HEK293 (cell line): ENCODE results near the gene URM1.
A peak's percentile ranks its signal among the peaks of the same experiment; 100 is the strongest.

Experiments used
- BCL6B ChIP-seq: fragments of 450-650 bp; formaldehyde crosslinking; IDR thresholded peaks from 2 replicates; pipeline ENCODE4 v1.5.1; 2017; ENCODE audit warnings: missing biosample characterization, missing genetic modification characterization
- GLI4 ChIP-seq: fragments of 450-650 bp; formaldehyde crosslinking; IDR thresholded peaks from 2 replicates; pipeline ENCODE4 v1.5.1; 2016; ENCODE audit warnings: missing biosample characterization, missing genetic modification characterization
- GLIS2 ChIP-seq: fragments of 450-650 bp; formaldehyde crosslinking; IDR thresholded peaks from 2 replicates; pipeline ENCODE4 v1.5.1; 2016; ENCODE audit warnings: missing biosample characterization, missing genetic modification characterization
- IKZF3 ChIP-seq: fragments of 450-650 bp; IDR thresholded peaks from 2 replicates; pipeline ENCODE4 v1.5.0; 2018; ENCODE audit warnings: missing biosample characterization, mild to moderate bottlenecking, missing genetic modification characterization, moderate library complexity
- KLF1 ChIP-seq: fragments of 450-650 bp; formaldehyde crosslinking; IDR thresholded peaks from 2 replicates; pipeline ENCODE4 v1.5.1; 2016; ENCODE audit warnings: missing biosample characterization, missing genetic modification characterization
- KLF17 ChIP-seq: fragments of 450-650 bp; formaldehyde crosslinking; IDR thresholded peaks from 2 replicates; pipeline ENCODE4 v1.5.1; 2016; ENCODE audit warnings: missing biosample characterization, missing genetic modification characterization
- MEIS1 ChIP-seq: sonication (generic); formaldehyde crosslinking; IDR thresholded peaks from 2 replicates; pipeline ENCODE4 v1.8.1; 2022; ENCODE audit warnings: missing genetic modification reagents, mild to moderate bottlenecking, borderline replicate concordance
- OSR2 ChIP-seq: fragments of 450-650 bp; formaldehyde crosslinking; IDR thresholded peaks from 2 replicates; pipeline ENCODE4 v1.5.1; 2016; ENCODE audit warnings: missing biosample characterization, missing genetic modification characterization
- PRDM10 ChIP-seq: fragments of 450-650 bp; formaldehyde crosslinking; IDR thresholded peaks from 2 replicates; pipeline ENCODE4 v1.5.1; 2016; ENCODE audit warnings: missing biosample characterization, missing genetic modification characterization
- SALL2 ChIP-seq: fragments of 450-650 bp; formaldehyde crosslinking; IDR thresholded peaks from 2 replicates; pipeline ENCODE4 v1.5.0; 2017; ENCODE audit warnings: missing biosample characterization, mild to moderate bottlenecking, missing genetic modification characterization, borderline replicate concordance
- SP2 ChIP-seq: fragments of 450-650 bp; formaldehyde crosslinking; IDR thresholded peaks from 2 replicates; pipeline ENCODE4 v1.5.1; 2016; ENCODE audit warnings: missing biosample characterization, missing genetic modification characterization
- SP3 ChIP-seq: fragments of 450-650 bp; formaldehyde crosslinking; IDR thresholded peaks from 2 replicates; pipeline ENCODE4 v1.5.1; 2016; ENCODE audit warnings: missing biosample characterization, missing genetic modification characterization
- SP7 ChIP-seq: fragments of 450-650 bp; formaldehyde crosslinking; IDR thresholded peaks from 2 replicates; pipeline ENCODE4 v1.5.1; 2016; ENCODE audit warnings: missing biosample characterization, missing genetic modification characterization
- TRIM28 ChIP-seq: IDR thresholded peaks from 2 replicates; pipeline ENCODE4 v1.6.1; 2011; ENCODE audit warnings: low read length, control low read depth, borderline replicate concordance
- ZBTB17 ChIP-seq: fragments of 450-650 bp; formaldehyde crosslinking; IDR thresholded peaks from 2 replicates; pipeline ENCODE4 v1.5.1; 2016; ENCODE audit warnings: missing biosample characterization, missing genetic modification characterization
- ZBTB20 ChIP-seq: fragments of 450-650 bp; formaldehyde crosslinking; IDR thresholded peaks from 2 replicates; pipeline ENCODE4 v1.5.1; 2016; ENCODE audit warnings: missing biosample characterization, missing genetic modification characterization
- ZBTB48 ChIP-seq: fragments of 450-650 bp; formaldehyde crosslinking; IDR thresholded peaks from 2 replicates; pipeline ENCODE4 v1.5.1; 2016; ENCODE audit warnings: missing biosample characterization, missing genetic modification characterization
- ZBTB8A ChIP-seq: fragments of 450-650 bp; formaldehyde crosslinking; IDR thresholded peaks from 2 replicates; pipeline ENCODE4 v1.5.1; 2016; ENCODE audit warnings: missing biosample characterization, missing genetic modification characterization
- ZNF133 ChIP-seq: fragments of 450-650 bp; formaldehyde crosslinking; IDR thresholded peaks from 2 replicates; pipeline ENCODE4 v1.5.1; 2016; ENCODE audit warnings: missing biosample characterization, missing genetic modification characterization
- ZNF157 ChIP-seq: fragments of 450-650 bp; formaldehyde crosslinking; IDR thresholded peaks from 2 replicates; pipeline ENCODE4 v1.5.1; 2016; ENCODE audit warnings: missing biosample characterization, missing genetic modification characterization
- ZNF341 ChIP-seq: fragments of 450-650 bp; formaldehyde crosslinking; IDR thresholded peaks from 2 replicates; pipeline ENCODE4; 2016; ENCODE audit warnings: low read depth, missing biosample characterization, missing genetic modification characterization
- ZNF391 ChIP-seq: fragments of 450-650 bp; formaldehyde crosslinking; IDR thresholded peaks from 2 replicates; pipeline ENCODE4 v1.5.1; 2016; ENCODE audit warnings: low read depth, missing biosample characterization, missing genetic modification characterization, borderline replicate concordance
- ZNF555 ChIP-seq: fragments of 450-650 bp; formaldehyde crosslinking; conservative IDR thresholded peaks from 2 replicates; pipeline ENCODE4 v1.5.1; 2017; ENCODE audit warnings: missing biosample characterization, mild to moderate bottlenecking, missing genetic modification characterization, inconsistent platforms
- ZNF585B ChIP-seq: fragments of 450-650 bp; formaldehyde crosslinking; IDR thresholded peaks from 2 replicates; pipeline ENCODE4 v1.5.1; 2016; ENCODE audit warnings: missing biosample characterization, missing genetic modification characterization
- ZNF600 ChIP-seq: fragments of 450-650 bp; formaldehyde crosslinking; IDR thresholded peaks from 2 replicates; pipeline ENCODE4 v1.5.1; 2016; ENCODE audit warnings: missing biosample characterization, missing genetic modification characterization
- ZNF639 ChIP-seq: fragments of 450-650 bp; formaldehyde crosslinking; IDR thresholded peaks from 2 replicates; pipeline ENCODE4 v1.5.1; 2016; ENCODE audit warnings: missing biosample characterization, missing genetic modification characterization
- ZNF792 ChIP-seq: fragments of 450-650 bp; formaldehyde crosslinking; IDR thresholded peaks from 2 replicates; pipeline ENCODE4 v1.5.1; 2016; ENCODE audit warnings: missing biosample characterization, missing genetic modification characterization
- ZSCAN18 ChIP-seq: fragments of 450-650 bp; formaldehyde crosslinking; IDR thresholded peaks from 2 replicates; pipeline ENCODE4 v1.5.1; 2016; ENCODE audit warnings: missing biosample characterization, missing genetic modification characterization
- ZSCAN30 ChIP-seq: fragments of 450-650 bp; IDR thresholded peaks from 2 replicates; pipeline ENCODE4 v1.5.1; 2018; ENCODE audit warnings: missing biosample characterization, mild to moderate bottlenecking, missing genetic modification characterization, moderate library complexity
- TF ChIP-seq, protein P1 (sequence below): fragments of 450-650 bp; formaldehyde crosslinking; IDR thresholded peaks from 2 replicates; pipeline ENCODE4 v1.5.1; 2017; ENCODE audit warnings: missing biosample characterization, mild to moderate bottlenecking, missing genetic modification characterization, moderate library complexity

Gene URM1

GRCh38 chr9:128419061-128419925 lies 48.1 kb downstream of the URM1 start (continued):
- TF ChIP-seq ZSCAN18 (tag by site-specific recombination) (no peak), ZNF555 (tag by site-specific recombination) (no peak), ZNF391 (tag by site-specific recombination) (no peak), ZNF600 (0 out of 2 replicates have a peak, but pooled peaks have one; percentile 11), ZNF792 (tag by site-specific recombination) (no peak), SALL2 (tag by site-specific recombination) (no peak), SP3 (tag by site-specific recombination) (peak; percentile 71), PRDM10 (peak; percentile 89), ZSCAN30 (tag by site-specific recombination) (peak; percentile 94), GLI4 (tag by site-specific recombination) (no peak), ZBTB8A (tag by site-specific recombination) (peak; percentile 40), ZNF341 (peak; percentile 99), OSR2 (tag by site-specific recombination) (0 out of 2 replicates have a peak, but pooled peaks have one; percentile 21), MEIS1 (no peak), ZBTB48 (peak; percentile 80), KLF1 (tag by site-specific recombination) (peak; percentile 38), GLIS2 (no peak), ZNF133 (tag by site-specific recombination) (no peak), SP2 (peak; percentile 72), ZNF585B (tag by site-specific recombination) (peak; percentile 69), ZNF639 (tag by site-specific recombination) (no peak), BCL6B (0 out of 2 replicates have a peak, but pooled peaks have one; percentile 18), ZNF157 (tag by site-specific recombination) (no peak), ZBTB20 (tag by site-specific recombination) (peak; percentile 82; the same call in 1 of the 2 replicates), SP7 (tag by site-specific recombination) (no peak), ZBTB17 (tag by site-specific recombination) (peak; percentile 87), TRIM28 (peak; percentile 62; the same call in 1 of the 2 replicates), KLF17 (tag by site-specific recombination) (no peak), IKZF3 (no peak)
- TF ChIP-seq, protein P1, sequence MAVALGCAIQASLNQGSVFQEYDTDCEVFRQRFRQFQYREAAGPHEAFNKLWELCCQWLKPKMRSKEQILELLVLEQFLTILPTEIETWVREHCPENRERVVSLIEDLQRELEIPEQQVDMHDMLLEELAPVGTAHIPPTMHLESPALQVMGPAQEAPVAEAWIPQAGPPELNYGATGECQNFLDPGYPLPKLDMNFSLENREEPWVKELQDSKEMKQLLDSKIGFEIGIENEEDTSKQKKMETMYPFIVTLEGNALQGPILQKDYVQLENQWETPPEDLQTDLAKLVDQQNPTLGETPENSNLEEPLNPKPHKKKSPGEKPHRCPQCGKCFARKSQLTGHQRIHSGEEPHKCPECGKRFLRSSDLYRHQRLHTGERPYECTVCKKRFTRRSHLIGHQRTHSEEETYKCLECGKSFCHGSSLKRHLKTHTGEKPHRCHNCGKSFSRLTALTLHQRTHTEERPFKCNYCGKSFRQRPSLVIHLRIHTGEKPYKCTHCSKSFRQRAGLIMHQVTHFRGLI, result no peak
